IMR-90 (cell line): ENCODE measurements around the gene ITSN1. TPM values are rescaled to one million over a fixed set of nuclear protein-coding genes. Genes with fewer than 3 reads are reported as not detected.
"Not testable (repeated sequence)": the region's sequence is repeated elsewhere in the genome, so short reads cannot be mapped to it uniquely, and the experiment has no call there.

Experiments used
- ATAC-seq: fragments of 200-7000 bp; cut with Tn5 transposase; 2 replicates; pipeline ENCODE4 v1.9.1; 2020; ENCODE audit warnings: low read depth, mild to moderate bottlenecking, moderate library complexity
- BruUV-seq: library from RNA; stranded (reverse); fragments of 400-500 nt; replicated peaks from 2 replicates; lab custom pipeline; 2021; lab: Mats Ljungman, UMichigan
- CTCF ChIA-PET: fragments of 300-600 bp; formaldehyde crosslinking; extraction: SDS; loops from one replicate; lab custom pipeline; 2021; ENCODE audit warnings: antibody characterized with exemption; lab: Yijun Ruan, JAX
- POLR2A ChIA-PET: fragments of 300-600 bp; sonication (Branson Sonifier 250); formaldehyde crosslinking; loops from one replicate; lab custom pipeline; 2022; ENCODE audit warnings: antibody characterized with exemption; ENCODE audit not compliant: unreplicated experiment; lab: Charles Lee
- DNase-seq: peaks from one replicate; pipeline ENCODE4 v3.0.0; 2013
- H2AFZ ChIP-seq: replicated peaks from 2 replicates; pipeline ENCODE3; 2013; ENCODE audit warnings: low read length, mild to moderate bottlenecking; ENCODE audit not compliant: poor library complexity
- H2AK5ac ChIP-seq: 2 replicates; pipeline ENCODE4 v1.6.1; 2013; ENCODE audit warnings: low read depth, low read length, inconsistent platforms
- H2AK9ac ChIP-seq: replicated peaks from 2 replicates; pipeline ENCODE3; 2013; ENCODE audit warnings: mild to moderate bottlenecking, low read depth, low read length, moderate library complexity; ENCODE audit not compliant: poor library complexity
- H2BK120ac ChIP-seq: 2 replicates; pipeline ENCODE4 v1.6.1; 2013; ENCODE audit warnings: low read depth, low read length, inconsistent platforms
- H2BK15ac ChIP-seq: 3 replicates; pipeline ENCODE4 v1.6.1; 2013; ENCODE audit warnings: low read depth, low read length, inconsistent platforms
- H2BK20ac ChIP-seq: 2 replicates; pipeline ENCODE4 v1.6.1; 2013; ENCODE audit warnings: low read depth, mild to moderate bottlenecking, inconsistent platforms, low read length, moderate library complexity
- H2BK5ac ChIP-seq: 2 replicates; pipeline ENCODE4 v1.6.1; 2013; ENCODE audit warnings: mild to moderate bottlenecking, low read depth, low read length, inconsistent platforms; ENCODE audit not compliant: poor library complexity, severe bottlenecking
- H3K14ac ChIP-seq: replicated peaks from 2 replicates; pipeline ENCODE4 v1.6.1; 2013; ENCODE audit warnings: low read depth, low read length, inconsistent platforms
- H3K18ac ChIP-seq: 2 replicates; pipeline ENCODE4 v1.6.1; 2013; ENCODE audit warnings: low read depth, low read length, control low read depth
- H3K23ac ChIP-seq: 2 replicates; pipeline ENCODE4 v1.6.1; 2013; ENCODE audit warnings: low read depth, low read length, inconsistent platforms
- H3K27ac ChIP-seq: 2 replicates; pipeline ENCODE4 v1.5.1; 2013; ENCODE audit warnings: mild to moderate bottlenecking, control low read depth, low read length; ENCODE audit not compliant: insufficient read depth
- H3K27me3 ChIP-seq: 2 replicates; pipeline ENCODE4 v1.6.1; 2013; ENCODE audit warnings: low read length; ENCODE audit not compliant: control insufficient read depth, insufficient read depth
- H3K36me3 ChIP-seq: 2 replicates; pipeline ENCODE4 v1.6.1; 2013; ENCODE audit warnings: low read length, mixed read lengths; ENCODE audit not compliant: control insufficient read depth, insufficient read depth
- H3K4ac ChIP-seq: 2 replicates; pipeline ENCODE4 v1.6.1; 2013; ENCODE audit warnings: low read depth, low read length, inconsistent platforms
- H3K4me1 ChIP-seq: 2 replicates; pipeline ENCODE4 v1.6.1; 2013; ENCODE audit warnings: low read length, mixed read lengths; ENCODE audit not compliant: control insufficient read depth, insufficient read depth
- H3K4me2 ChIP-seq: 2 replicates; pipeline ENCODE4 v1.6.1; 2013; ENCODE audit warnings: low read depth, mild to moderate bottlenecking, control low read depth, low read length, moderate library complexity
- H3K4me3 ChIP-seq: 2 replicates; pipeline ENCODE4 v1.5.1; 2013; ENCODE audit warnings: low read depth, mild to moderate bottlenecking, control low read depth, low read length, moderate library complexity; ENCODE audit not compliant: insufficient read depth
- H3K56ac ChIP-seq: 2 replicates; pipeline ENCODE4 v1.6.1; 2013; ENCODE audit warnings: low read length, inconsistent platforms; ENCODE audit not compliant: insufficient read depth; ENCODE audit errors: extremely low read depth
- H3K79me1 ChIP-seq, 2 experiments: 2 replicates each; pipeline ENCODE4 v1.6.1; 2013; ENCODE audit warnings: low read length in 2 of 2, inconsistent platforms in 1 of 2, low read depth in 1 of 2
- H3K9ac ChIP-seq: 2 replicates; pipeline ENCODE4 v1.6.1; 2013; ENCODE audit warnings: low read depth, low read length, control low read depth
- H3K9me1 ChIP-seq: 2 replicates; pipeline ENCODE4 v1.6.1; 2013; ENCODE audit warnings: low read length, inconsistent platforms; ENCODE audit not compliant: insufficient read depth
- H3K9me3 ChIP-seq: 2 replicates; pipeline ENCODE4 v1.6.1; 2013; ENCODE audit warnings: low read length; ENCODE audit not compliant: control insufficient read depth, insufficient read depth
- H4K20me1 ChIP-seq: 2 replicates; pipeline ENCODE4 v1.6.1; 2013; ENCODE audit warnings: low read length, inconsistent platforms; ENCODE audit not compliant: insufficient read depth
- H4K5ac ChIP-seq: 2 replicates; pipeline ENCODE4 v1.6.1; 2013; ENCODE audit warnings: mild to moderate bottlenecking, low read depth, low read length, control low read depth
- H4K8ac ChIP-seq, 2 experiments: 2 replicates each; pipeline ENCODE4 v1.6.1; 2013; ENCODE audit warnings: low read depth in 2 of 2, low read length in 2 of 2, control low read depth in 1 of 2, inconsistent platforms in 1 of 2
- H4K91ac ChIP-seq: 2 replicates; pipeline ENCODE4 v1.6.1; 2013; ENCODE audit warnings: low read depth, low read length, inconsistent platforms; ENCODE audit not compliant: insufficient read depth
- WGBS, 2 experiments: methylation state at CpG; one replicate each; pipeline versions ENCODE4 v1.1.5 to v1.1.7; 2013; ENCODE audit warnings: missing lambda C conversion rate in 2 of 2; ENCODE audit not compliant: insufficient read length in 1 of 2; ENCODE audit errors: extremely low coverage in 2 of 2; 5-methylcytosine and 5-hydroxymethylcytosine counted together
- dilution Hi-C: fragments of 300-500 bp; cut with HindIII; formaldehyde crosslinking; loops from one replicate; pipeline ENCODE4 v1.14.3; 2018; ENCODE audit warnings: low sequenced_read_pairs; ENCODE audit not compliant: unreplicated experiment
- in situ Hi-C: fragments of 300-500 bp; cut with MboI; formaldehyde crosslinking; loops from 3 replicates; pipeline ENCODE4 v1.14.3; 2019; ENCODE audit warnings: low sequenced_read_pairs, inconsistent platforms, mixed read lengths
- intact Hi-C: fragments of 100-400 bp; cut with micrococcal nuclease; formaldehyde crosslinking; loops from 2 replicates; pipeline ENCODE4 v1.10.0; 2022
- polyA plus RNA-seq, 3 experiments: library from polyadenylated mRNA; depleted of rRNA; stranded (reverse); fragments of >200 nt; gene quantifications; 2 replicates each; pipeline ENCODE4 v1.2.3, GENCODE V29; 2012; ENCODE audit warnings: low replicate concordance in 1 of 3
- total RNA-seq: library from RNA; depleted of rRNA; stranded (reverse); fragments of >200 nt; gene quantifications from 2 replicates; pipeline ENCODE4 v1.2.3, GENCODE V29; 2012

ITSN1 gene
- total and polyA plus RNA-seq, 2 of the 4 experiments (the other 2 are of a cell fraction), result 45.4 to 62.0 TPM

GRCh38 chr21:33626151-33626550 is 16.1 kb upstream of the ITSN1 start:
- H3K9ac ChIP-seq, dilution Hi-C loops: not testable (repeated sequence)

More at GRCh38 chr21:33626151-33626550, 16.1 kb upstream of the ITSN1 start:
- intact Hi-C loops, H3K4me3 ChIP-seq, H2BK120ac ChIP-seq, H2AK5ac ChIP-seq, DNase-seq, H3K27me3 ChIP-seq, H3K18ac ChIP-seq, ATAC-seq, H3K23ac ChIP-seq, H3K27ac ChIP-seq, H4K5ac ChIP-seq, H2BK15ac ChIP-seq, POLR2A ChIA-PET, H2AK9ac ChIP-seq, H3K9me1 ChIP-seq, H4K91ac ChIP-seq, H4K8ac ChIP-seq, H3K4ac ChIP-seq, H2BK20ac ChIP-seq, H3K9me3 ChIP-seq, H4K20me1 ChIP-seq, H3K4me2 ChIP-seq, H3K14ac ChIP-seq, in situ Hi-C loops, H2AFZ ChIP-seq, H2BK5ac ChIP-seq, BruUV-seq, H3K4me1 ChIP-seq, H3K56ac ChIP-seq: not testable (repeated sequence)
- peaks cover 20% of the 10 kb centered on the region for H3K36me3 ChIP-seq
- WGBS, 2 experiments, result 100% methylated on average over 1 of the region's 7 CpGs; no CpG with 5 or more reads in 1 of the 2 experiments
- H3K79me1 ChIP-seq, result peaks cover 13 to 18% of the 10 kb centered on the region in 2 experiments; a peak in 3 of 4 replicates
- CTCF ChIA-PET, result interaction anchor here (2.3 kb wide), 1 partner anchor 20 kb away, joined by 9 read pairs; no protein-coding TSS in a partner anchor
